ENCODE measurements around the gene RYR2. TPM values are rescaled to one million over a fixed set of nuclear protein-coding genes. Genes with fewer than 3 reads are reported as not detected.

The RYR2 gene
- total and polyA plus RNA-seq, 3 donors from 2014 or later, result 5.4 to 9.5 (median 9.1) TPM

DNA sequence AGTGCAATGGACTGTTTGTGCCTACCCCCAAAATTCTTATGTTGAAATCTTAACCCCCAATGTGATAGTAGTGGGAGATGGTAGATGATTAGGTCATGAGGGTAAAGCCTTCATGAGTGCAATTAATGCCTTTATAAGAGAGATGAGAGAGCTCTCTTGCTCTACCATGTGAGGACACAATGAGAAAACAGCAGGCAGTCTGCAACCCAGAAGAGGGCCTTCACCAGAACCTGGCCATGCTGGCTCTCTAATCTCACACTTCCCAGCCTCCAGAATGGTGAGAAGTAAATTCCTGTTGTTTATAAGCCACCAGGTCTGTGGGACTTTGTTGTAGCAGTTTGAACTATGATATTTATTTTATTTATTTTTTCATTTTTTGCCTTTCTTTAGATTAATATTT is 21.0 kb downstream of the RYR2 start:
- H3K36me3 ChIP-seq (ENCODE audit: low read depth, missing control alignments), result no peaks in the 10 kb centered on the region
- H3K27me3 ChIP-seq, result no peaks in the 10 kb centered on the region
- TF ChIP-seq, protein P1, sequence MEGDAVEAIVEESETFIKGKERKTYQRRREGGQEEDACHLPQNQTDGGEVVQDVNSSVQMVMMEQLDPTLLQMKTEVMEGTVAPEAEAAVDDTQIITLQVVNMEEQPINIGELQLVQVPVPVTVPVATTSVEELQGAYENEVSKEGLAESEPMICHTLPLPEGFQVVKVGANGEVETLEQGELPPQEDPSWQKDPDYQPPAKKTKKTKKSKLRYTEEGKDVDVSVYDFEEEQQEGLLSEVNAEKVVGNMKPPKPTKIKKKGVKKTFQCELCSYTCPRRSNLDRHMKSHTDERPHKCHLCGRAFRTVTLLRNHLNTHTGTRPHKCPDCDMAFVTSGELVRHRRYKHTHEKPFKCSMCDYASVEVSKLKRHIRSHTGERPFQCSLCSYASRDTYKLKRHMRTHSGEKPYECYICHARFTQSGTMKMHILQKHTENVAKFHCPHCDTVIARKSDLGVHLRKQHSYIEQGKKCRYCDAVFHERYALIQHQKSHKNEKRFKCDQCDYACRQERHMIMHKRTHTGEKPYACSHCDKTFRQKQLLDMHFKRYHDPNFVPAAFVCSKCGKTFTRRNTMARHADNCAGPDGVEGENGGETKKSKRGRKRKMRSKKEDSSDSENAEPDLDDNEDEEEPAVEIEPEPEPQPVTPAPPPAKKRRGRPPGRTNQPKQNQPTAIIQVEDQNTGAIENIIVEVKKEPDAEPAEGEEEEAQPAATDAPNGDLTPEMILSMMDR (IDR thresholded peaks at IDR 0.05), result no peak
- TF ChIP-seq POLR2A (IDR thresholded peaks at IDR 0.05), result no peak
- H3K4me1 ChIP-seq, result no peaks in the 10 kb centered on the region
- H3K4me3 ChIP-seq, result no peak overlapping the region
- no peak overlapping the region for H3K27ac ChIP-seq
- intact Hi-C loops (cut with DNase I; ENCODE audit: low total_unique reads), result no loop called here
- DNase-seq, result no peak
- no peaks in the 10 kb centered on the region for H3K9me3 ChIP-seq

DNA sequence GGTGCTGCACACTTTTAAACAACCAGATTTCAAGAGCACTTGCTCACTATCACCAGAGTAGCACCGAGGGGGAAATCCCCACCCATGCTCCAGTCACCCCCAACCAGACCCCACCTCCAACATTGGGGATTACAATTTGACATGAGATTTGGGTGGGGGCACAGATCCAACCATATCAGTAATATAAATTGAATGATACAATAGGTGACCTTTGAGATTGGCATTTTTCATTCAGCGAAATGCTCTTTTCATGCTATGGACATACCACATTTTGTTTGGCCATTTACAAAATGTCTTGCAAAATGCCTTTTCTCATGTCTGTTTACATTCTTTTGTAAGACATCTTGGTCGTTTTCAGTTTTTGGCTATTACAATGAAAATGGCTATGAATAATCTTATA is 23.9 kb downstream of the RYR2 start:
- no peaks in the 10 kb centered on the region for H3K36me3 ChIP-seq (ENCODE audit: low read depth, missing control alignments)
- no peaks in the 10 kb centered on the region for H3K27me3 ChIP-seq
- TF ChIP-seq, protein P1 (IDR thresholded peaks at IDR 0.05), result no peak
- TF ChIP-seq POLR2A (IDR thresholded peaks at IDR 0.05), result no peak
- 78 to 86% methylated on average over 3 of the region's 3 CpGs for WGBS, 2 donors
- no peaks in the 10 kb centered on the region for H3K4me1 ChIP-seq
- no peak for DNase-seq
- no peak overlapping the region for H3K4me3 ChIP-seq
- intact Hi-C loops (cut with DNase I; ENCODE audit: low total_unique reads), result no loop called here
- no peaks in the 10 kb centered on the region for H3K9me3 ChIP-seq
- H3K27ac ChIP-seq, result no peak overlapping the region

DNA sequence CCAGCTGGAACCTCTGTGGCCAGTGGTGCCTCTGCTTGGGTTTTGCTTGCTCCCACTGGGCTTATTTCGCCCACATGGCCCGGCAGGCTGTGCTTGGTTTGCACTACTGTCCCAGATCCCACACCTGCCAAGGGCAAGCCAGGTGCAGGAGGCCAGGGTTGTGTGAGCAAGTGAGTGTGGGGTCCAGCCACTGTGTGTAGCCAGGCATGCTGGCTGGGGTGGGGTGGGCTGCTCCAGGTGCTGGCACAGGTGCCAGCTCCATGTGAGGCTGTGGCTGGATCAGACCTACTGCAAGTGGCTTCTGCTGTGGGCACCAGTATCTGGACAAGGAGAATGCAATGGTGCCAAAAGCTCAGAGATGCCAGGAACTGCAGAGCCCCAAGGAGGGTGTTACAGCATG is 28.5 kb downstream of the RYR2 start:
- DNase-seq, result no peak
- TF ChIP-seq, protein P1 (IDR thresholded peaks at IDR 0.05), result no peak
- TF ChIP-seq POLR2A (IDR thresholded peaks at IDR 0.05), result no peak

DNA sequence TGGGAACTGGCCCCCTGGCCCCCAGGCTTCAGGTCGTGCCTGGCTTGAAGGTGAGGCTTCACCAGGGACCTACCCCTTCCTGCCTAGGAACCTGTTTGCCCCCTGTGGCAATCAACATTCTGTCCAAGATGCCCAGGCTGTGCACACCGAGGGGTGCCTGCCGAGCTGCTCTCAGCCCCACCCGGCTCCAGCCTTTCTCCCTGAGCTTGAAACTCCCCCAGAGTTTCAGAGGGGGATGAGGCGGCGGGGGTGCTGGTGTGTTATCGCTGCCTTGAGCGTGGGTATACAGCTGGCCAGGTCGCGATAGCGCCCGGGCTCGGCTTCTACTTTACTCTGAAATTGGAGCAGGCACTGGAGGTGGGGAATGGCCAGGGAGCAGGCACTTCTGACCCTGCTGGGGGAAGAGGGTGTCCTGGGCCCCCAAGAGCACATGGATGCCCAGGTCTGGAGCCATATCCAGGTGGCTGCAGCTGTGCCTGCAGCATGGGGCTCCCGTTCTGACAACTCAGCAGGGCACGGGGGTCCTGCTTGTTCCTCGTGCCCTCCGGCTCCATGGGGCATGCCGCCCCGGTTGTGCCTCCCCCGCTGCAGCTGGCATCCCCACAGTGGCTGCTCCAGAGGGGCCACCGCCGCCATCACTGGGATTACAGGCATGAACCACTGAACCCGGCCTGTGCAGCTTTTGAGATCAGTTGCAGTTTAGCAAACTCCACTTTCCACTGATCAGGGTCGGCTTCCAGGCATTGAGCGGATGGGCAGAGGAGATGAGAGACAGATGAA is 29.8 kb downstream of the RYR2 start:
- no peak for DNase-seq
- intact Hi-C loops (cut with DNase I; ENCODE audit: low total_unique reads), result no loop called here

More for the DNA sequence above, 28.5 kb downstream of the RYR2 start:
- intact Hi-C loops (cut with DNase I; ENCODE audit: low total_unique reads), result no loop called here
- no peaks in the 10 kb centered on the region for H3K36me3 ChIP-seq (ENCODE audit: low read depth, missing control alignments)
- H3K4me3 ChIP-seq, result no peak overlapping the region
- no peaks in the 10 kb centered on the region for H3K9me3 ChIP-seq
- no peak overlapping the region for H3K27ac ChIP-seq
- no peaks in the 10 kb centered on the region for H3K4me1 ChIP-seq
- 88 to 96% methylated on average over 2 of the region's 2 CpGs for WGBS, 2 donors
- H3K27me3 ChIP-seq, result no peaks in the 10 kb centered on the region

More for the DNA sequence above, 29.8 kb downstream of the RYR2 start:
- H3K4me1 ChIP-seq, result no peaks in the 10 kb centered on the region
- H3K27ac ChIP-seq, result no peak overlapping the region
- no peaks in the 10 kb centered on the region for H3K27me3 ChIP-seq
- H3K9me3 ChIP-seq, result no peaks in the 10 kb centered on the region
- no peak overlapping the region for H3K4me3 ChIP-seq
- 76 to 78% methylated on average over 19 to 25 of the region's 25 CpGs for WGBS, 2 donors
- TF ChIP-seq, protein P1 (IDR thresholded peaks at IDR 0.05), result no peak
- TF ChIP-seq POLR2A (IDR thresholded peaks at IDR 0.05), result no peak
- H3K36me3 ChIP-seq (ENCODE audit: low read depth, missing control alignments), result no peaks in the 10 kb centered on the region
